MM.1S (cell line): ENCODE measurements around the gene PHACTR1.

Source experiments
- CTCF ChIP-seq: fragments of 300-600 bp; sonication (generic); IDR thresholded peaks from 2 replicates; pipeline ENCODE4 v1.5.1; 2016; ENCODE audit warnings: antibody characterized with exemption, low read length, mixed read lengths
- EZH2phosphoT487 ChIP-seq: fragments of 300-600 bp; sonication (generic); IDR thresholded peaks from 2 replicates; pipeline ENCODE4 v1.6.1; 2018; ENCODE audit warnings: antibody characterized with exemption, low read length

GRCh38 chr6:12818324-12818723 lies 101.8 kb downstream of the PHACTR1 start:
- no peak for TF ChIP-seq CTCF
- no peak for TF ChIP-seq EZH2phosphoT487
